AG04450 (cell line): ENCODE results near the gene CES2. TPM values are rescaled to one million over a fixed set of nuclear protein-coding genes. Genes with fewer than 3 reads are reported as not detected.

Experiments used
- CTCF ChIA-PET: fragments of 300-600, 350-600 bp; formaldehyde crosslinking; extraction: SDS; loops from one replicate; lab custom pipeline; 2022; ENCODE audit warnings: antibody characterized with exemption, inconsistent platforms; lab: Charles Lee
- POLR2A ChIA-PET: fragments of 350-600 bp; formaldehyde crosslinking; extraction: SDS; loops from one replicate; lab custom pipeline; 2021; ENCODE audit warnings: antibody characterized with exemption, inconsistent platforms; lab: Yijun Ruan, JAX
- DNase-seq: peaks from one replicate; pipeline ENCODE4 v3.0.0-alpha.2; 2011; ENCODE audit warnings: low read depth, low spot score
- H3K27ac ChIP-seq: one replicate; pipeline ENCODE4 v1.5.1; 2012; ENCODE audit warnings: low read depth, low read length, control low read depth
- H3K27me3 ChIP-seq: one replicate; pipeline ENCODE4 v1.6.0; 2012; ENCODE audit warnings: low read length; ENCODE audit not compliant: control insufficient read depth, insufficient read depth
- H3K4me3 ChIP-seq: 2 replicates; pipeline ENCODE4 v1.5.1; 2011; ENCODE audit warnings: mild to moderate bottlenecking, low read depth, low read length, control low read depth
- H3K9me3 ChIP-seq: 2 replicates; pipeline ENCODE4 v1.5.1; 2012; ENCODE audit warnings: low read length; ENCODE audit not compliant: control insufficient read depth, insufficient read depth
- CTCF ChIP-seq: IDR thresholded peaks from 2 replicates; pipeline ENCODE4 v1.5.1; 2011; ENCODE audit warnings: low read depth, low read length, control low read depth, inconsistent platforms
- polyA plus RNA-seq: library from polyadenylated mRNA; depleted of rRNA; stranded (reverse); fragments of >200 nt; gene quantifications from 2 replicates; pipeline ENCODE4 v1.2.3, GENCODE V29; 2011

The CES2 gene
- polyA plus RNA-seq, 1 experiment, result 20.7 TPM

DNA sequence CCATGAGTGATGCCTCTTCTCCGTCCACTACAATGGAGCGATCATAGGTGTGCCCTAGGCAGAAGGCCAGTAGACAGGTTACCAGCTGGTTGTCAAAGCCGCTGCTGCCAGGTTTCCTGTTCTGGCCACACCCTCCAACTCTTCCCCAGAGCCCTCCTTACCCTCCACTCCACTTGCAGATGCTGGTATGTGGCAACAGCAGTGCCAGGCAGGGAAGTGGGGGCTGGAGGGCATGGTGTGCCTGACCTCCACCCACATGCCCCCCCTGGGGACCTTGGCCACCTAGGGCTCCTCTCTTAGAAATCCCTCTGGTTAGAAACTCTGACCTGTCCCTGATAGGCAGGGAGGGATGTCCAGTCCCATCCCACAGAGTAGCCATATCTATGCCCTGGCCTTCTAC is 11.4 kb upstream of the CES2 start:
- ChIA-PET CTCF (interaction anchor here (1.3 kb wide), 1 partner anchor 29 kb away, joined by 3 read pairs; no protein-coding TSS in a partner anchor), POLR2A (no interaction called here)

GRCh38 chr16:66924527-66925321 is 10.6 kb upstream of the CES2 start:
- POLR2A ChIA-PET, result no interaction called here
- 0 out of 2 replicates have a peak, but pooled peaks have one; percentile 16 for TF ChIP-seq CTCF
- H3K4me3 ChIP-seq, result peak overlapping the region; percentile 55
- CTCF ChIA-PET, result no interaction called here
- no peak overlapping the region for H3K27ac ChIP-seq
- no peak for DNase-seq
- H3K27me3 ChIP-seq, result peaks cover 24% of the 10 kb centered on the region
- peaks cover 2% of the 10 kb centered on the region; the same call in 1 of the 2 replicates for H3K9me3 ChIP-seq

More for the DNA sequence above, 11.4 kb upstream of the CES2 start:
- H3K9me3 ChIP-seq, result peaks cover 2% of the 10 kb centered on the region; the same call in 1 of the 2 replicates
- no peak for DNase-seq
- no peak for TF ChIP-seq CTCF
- no peak overlapping the region for H3K4me3 ChIP-seq
- H3K27me3 ChIP-seq, result peaks cover 28% of the 10 kb centered on the region
- no peak overlapping the region for H3K27ac ChIP-seq

- H3K4me3 ChIP-seq, result peak within 1 kb of the TSS; percentile 55
- H3K9me3 ChIP-seq, result peaks cover 2% of the 10 kb centered on the region; the same call in 1 of the 2 replicates
- POLR2A ChIA-PET, result no interaction called here
- H3K27ac ChIP-seq, result no peak within 1 kb of the TSS
- H3K27me3 ChIP-seq, result peaks cover 19% of the 10 kb centered on the region
- CTCF ChIA-PET, result interaction anchor here (0.7 to 4.2 kb wide), 6 partner anchors 14 to 57 kb away, joined by 3 to 77 read pairs (median 4); no protein-coding TSS in a partner anchor
- no peak for TF ChIP-seq CTCF
- no peak for DNase-seq
These were observed 9.9 kb upstream of the CES2 start, which contains the start of gene RRAD for GRCh38 chr16:66925322-66925840. RRAD (minus strand) TSS chr16:66925535; CDS start chr16:66925179, 356 bp downstream.

GRCh38 chr16:66926171-66926947 is 9.0 kb upstream of the CES2 start:
- ChIA-PET CTCF (interaction anchor here (0.6 to 4.2 kb wide), 9 partner anchors 8 to 228 kb away, joined by 3 to 77 read pairs (median 3); partner anchors contain the start of genes CDH16 and NAE1), POLR2A (interaction anchor here (0.6 to 1.5 kb wide), 2 partner anchors 19 to 31 kb away, joined by 3 read pairs; no protein-coding TSS in a partner anchor)
- Histone ChIP-seq H3K27me3 (peaks cover 14% of the 10 kb centered on the region), H3K4me3 (no peak overlapping the region), H3K27ac (peak overlapping the region; percentile 21), H3K9me3 (peaks cover 2% of the 10 kb centered on the region; the same call in 1 of the 2 replicates)
- no peak for DNase-seq
- TF ChIP-seq CTCF, result no peak
